D721Med (cell line): Measurements from ENCODE around the gene COMTD1.
A peak's percentile ranks its signal among the peaks of the same experiment; 100 is the strongest.
"Not testable (repeated sequence)": the region's sequence is repeated elsewhere in the genome, so short reads cannot be mapped to it uniquely, and the experiment has no call there.

Experiments used
- DNase-seq: peaks from one replicate; pipeline ENCODE4 v3.0.0; 2011; ENCODE audit warnings: low spot score; ENCODE audit not compliant: insufficient read length
- FAIRE-seq: peaks from 2 replicates; lab custom pipeline; 2011; peaks lifted over from hg19 to GRCh38; lab: Jason Lieb, UNC
- CTCF ChIP-seq: IDR thresholded peaks from 2 replicates; pipeline ENCODE4 v1.5.1; 2012; ENCODE audit warnings: mild to moderate bottlenecking, control low read depth; ENCODE audit not compliant: insufficient read depth; ENCODE audit errors: missing control alignments

COMTD1 gene

GRCh38 chr10:75189266-75190096 is 46.3 kb downstream of the COMTD1 start:
- DNase-seq (no peak), FAIRE-seq (no peak)
- no peak for TF ChIP-seq CTCF

GRCh38 chr10:75188522-75188921 is 47.2 kb downstream of the COMTD1 start:
- DNase-seq, FAIRE-seq: not testable (repeated sequence)

GRCh38 chr10:75187961-75188426 is 47.8 kb downstream of the COMTD1 start:
- no peak for FAIRE-seq
- peak; percentile 46 for DNase-seq

GRCh38 chr10:75186310-75186709 is 49.4 kb downstream of the COMTD1 start:
- DNase-seq (no peak), FAIRE-seq (no peak)
- TF ChIP-seq CTCF: no peak

More at GRCh38 chr10:75187961-75188426, 47.8 kb downstream of the COMTD1 start:
- TF ChIP-seq CTCF: peak; percentile 73
